CD4-positive, CD25-positive, alpha-beta regulatory T cell (primary cell): ENCODE results near the gene NFATC3. TPM values are rescaled to one million over a fixed set of nuclear protein-coding genes. Genes with fewer than 3 reads are reported as not detected.
"Not testable (repeated sequence)": the region's sequence is repeated elsewhere in the genome, so short reads cannot be mapped to it uniquely, and the experiment has no call there.

Source experiments
- ATAC-seq, 2 donors: fragments of 150-1000 bp; cut with Tn5 transposase; one replicate each; pipeline ENCODE4 v1.10.0; 2021; ENCODE audit warnings: low read depth in 2 of 2, moderate number of reproducible peaks in 2 of 2, moderate library complexity in 1 of 2
- DNase-seq, 3 donors: peaks; one replicate each; pipeline versions ENCODE4 v3.0.0 to v3.0.0-alpha.2; 2012 to 2022; ENCODE audit warnings: mixed read lengths in 1 of 3
- H3K27ac ChIP-seq: one replicate; pipeline ENCODE4 v1.7.0; 2013; ENCODE audit warnings: mild to moderate bottlenecking, low read length; ENCODE audit not compliant: insufficient read depth, poor library complexity, severe bottlenecking
- H3K27me3 ChIP-seq: one replicate; pipeline ENCODE4 v1.7.0; 2013; ENCODE audit warnings: low read length; ENCODE audit not compliant: control insufficient read depth, insufficient read depth
- H3K36me3 ChIP-seq: one replicate; pipeline ENCODE4 v1.7.0; 2013; ENCODE audit warnings: mild to moderate bottlenecking, low read length, moderate library complexity; ENCODE audit not compliant: control insufficient read depth, insufficient read depth
- H3K4me1 ChIP-seq: 2 replicates; pipeline ENCODE4 v1.7.0; 2013; ENCODE audit warnings: mild to moderate bottlenecking, low read length; ENCODE audit not compliant: insufficient read depth, control insufficient read depth, poor library complexity, severe bottlenecking
- H3K4me3 ChIP-seq: one replicate; pipeline ENCODE4 v1.7.0; 2013; ENCODE audit warnings: low read depth, mild to moderate bottlenecking, low read length, moderate library complexity
- H3K9me3 ChIP-seq, 2 experiments: 1 replicate in 1 of 2; 2 replicates in 1 of 2; pipeline ENCODE4 v1.7.0; 2013; ENCODE audit warnings: low read length in 2 of 2, mild to moderate bottlenecking in 1 of 2, moderate library complexity in 1 of 2; ENCODE audit not compliant: control insufficient read depth in 2 of 2
- H3K27ac Mint-ChIP-seq, 3 donors: one replicate each; pipeline ENCODE4 v1.8.0; 2020 to 2022; ENCODE audit warnings: mild to moderate bottlenecking in 3 of 3, mixed read lengths in 3 of 3, moderate library complexity in 2 of 3
- H3K27me3 Mint-ChIP-seq: one replicate; pipeline ENCODE4 v1.8.0; 2022; ENCODE audit warnings: mild to moderate bottlenecking, mixed read lengths
- H3K36me3 Mint-ChIP-seq: one replicate; pipeline ENCODE4 v1.8.0; 2020; ENCODE audit warnings: mixed read lengths
- H3K4me1 Mint-ChIP-seq, 4 donors: one replicate each; pipeline ENCODE4 v1.8.0; 2020 to 2022; ENCODE audit warnings: mixed read lengths in 4 of 4, mild to moderate bottlenecking in 1 of 4
- H3K4me3 Mint-ChIP-seq, 4 donors: one replicate each; pipeline ENCODE4 v1.8.0; 2020 to 2022; ENCODE audit warnings: mild to moderate bottlenecking in 4 of 4, mixed read lengths in 4 of 4, moderate library complexity in 3 of 4
- H3K9me3 Mint-ChIP-seq, 7 donors: one replicate each; pipeline ENCODE4 v1.8.0; 2020 to 2022; ENCODE audit warnings: mixed read lengths in 7 of 7, mild to moderate bottlenecking in 3 of 7, moderate library complexity in 2 of 7
- polyA plus RNA-seq, 4 donors: library from polyadenylated mRNA; unstranded; fragments of 300-500 nt; fragmentation: Illumina TruSeq; gene quantifications; one replicate each; pipeline ENCODE4 v1.2.3, GENCODE V29; 2021
- total RNA-seq: library from RNA; stranded (reverse); gene quantifications from one replicate; pipeline ENCODE4 v1.2.3, GENCODE V29; 2022

NFATC3 gene
- total and polyA plus RNA-seq, 5 donors from 2014 or later: 52.0 to 115 (median 60.9) TPM

DNA sequence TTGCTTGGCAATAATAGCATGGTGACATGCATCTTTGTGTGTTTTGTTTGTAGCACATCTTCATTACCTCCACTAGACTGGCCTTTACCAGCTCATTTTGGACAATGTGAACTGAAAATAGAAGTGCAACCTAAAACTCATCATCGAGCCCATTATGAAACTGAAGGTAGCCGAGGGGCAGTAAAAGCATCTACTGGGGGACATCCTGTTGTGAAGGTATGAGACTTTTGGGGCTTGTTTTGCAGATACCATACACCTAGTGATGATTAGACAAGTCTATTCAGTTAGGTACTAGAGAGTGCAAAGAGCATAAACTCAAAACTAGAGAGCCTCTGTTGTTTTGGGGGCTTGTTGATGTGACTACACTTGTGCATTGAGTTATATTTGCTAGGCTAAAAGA lies 41.2 kb downstream of the NFATC3 start:
- peak overlapping the region; percentile 47 for H3K27ac ChIP-seq
- H3K4me3 ChIP-seq: peak overlapping the region; percentile 16
- H3K4me3 Mint-ChIP-seq: peak overlapping the region in 1 of 4 donors; percentile 7
- peaks cover 33% of the 10 kb centered on the region for H3K36me3 ChIP-seq
- H3K27ac Mint-ChIP-seq: peak overlapping the region in 1 of 3 donors; percentile 66
- DNase-seq (no peak), ATAC-seq (no peak)
- peaks cover 42% of the 10 kb centered on the region for H3K4me1 ChIP-seq
- no peaks in the 10 kb centered on the region for H3K9me3 ChIP-seq
- H3K27me3 ChIP-seq: no peaks in the 10 kb centered on the region
- no peaks in the 10 kb centered on the region for H3K27me3 Mint-ChIP-seq
- H3K9me3 Mint-ChIP-seq: no peaks in the 10 kb centered on the region
- H3K36me3 Mint-ChIP-seq: peaks cover 32% of the 10 kb centered on the region
- H3K4me1 Mint-ChIP-seq: peaks cover 35 to 67% (median 56%) of the 10 kb centered on the region in 4 donors

DNA sequence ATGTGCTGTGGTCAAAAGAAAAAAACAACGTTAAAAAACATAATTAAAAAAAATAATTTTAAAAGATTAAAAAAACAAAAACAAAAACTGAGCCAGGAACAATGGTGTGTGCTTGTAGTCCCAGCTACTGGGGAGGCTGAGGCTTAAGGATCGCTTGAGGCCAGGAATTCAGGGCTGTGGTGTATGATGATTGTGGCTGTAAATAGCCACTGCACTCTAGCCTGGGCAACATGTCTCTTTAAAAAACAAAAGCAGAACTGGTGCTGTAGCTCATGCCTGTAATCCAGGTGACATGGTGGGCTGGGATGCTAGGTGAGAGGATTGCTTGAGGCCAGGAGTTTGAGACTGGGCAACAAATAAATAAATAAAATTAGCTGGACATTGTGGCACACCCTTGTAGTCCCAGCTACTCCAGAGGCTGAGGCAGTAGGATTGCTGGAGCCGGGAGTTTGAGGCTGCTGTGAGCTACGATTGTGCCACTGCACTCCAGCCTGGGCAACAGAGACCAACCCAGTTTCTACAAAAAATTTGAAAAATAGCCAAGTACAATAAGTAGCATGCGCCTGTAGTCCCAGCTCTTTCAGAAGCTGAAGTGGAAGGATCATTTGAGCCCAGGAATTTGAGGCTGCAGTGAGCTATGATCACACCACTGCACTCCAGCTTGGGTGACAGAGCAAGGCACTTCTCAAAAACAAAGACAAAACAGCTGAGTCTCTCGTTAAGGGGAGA lies 43.6 kb downstream of the NFATC3 start:
- Mint-ChIP-seq H3K9me3 (no peaks in the 10 kb centered on the region), H3K27ac (peak overlapping the region; percentile 20 to 86 (median 74)), H3K4me1 (peaks cover 39 to 74% (median 57%) of the 10 kb centered on the region in 4 donors), H3K36me3 (peaks cover 25% of the 10 kb centered on the region), H3K27me3 (no peaks in the 10 kb centered on the region), H3K4me3 (peak overlapping the region in 3 of 4 donors; percentile 3 to 41 (median 6))
- H3K9me3 ChIP-seq: no peaks in the 10 kb centered on the region
- H3K36me3 ChIP-seq: peaks cover 21% of the 10 kb centered on the region
- H3K27me3 ChIP-seq: no peaks in the 10 kb centered on the region
- peak overlapping the region; percentile 14 for H3K27ac ChIP-seq
- no peak overlapping the region for H3K4me3 ChIP-seq
- DNase-seq: no peak
- H3K4me1 ChIP-seq: peaks cover 39% of the 10 kb centered on the region
- ATAC-seq: no peak

DNA sequence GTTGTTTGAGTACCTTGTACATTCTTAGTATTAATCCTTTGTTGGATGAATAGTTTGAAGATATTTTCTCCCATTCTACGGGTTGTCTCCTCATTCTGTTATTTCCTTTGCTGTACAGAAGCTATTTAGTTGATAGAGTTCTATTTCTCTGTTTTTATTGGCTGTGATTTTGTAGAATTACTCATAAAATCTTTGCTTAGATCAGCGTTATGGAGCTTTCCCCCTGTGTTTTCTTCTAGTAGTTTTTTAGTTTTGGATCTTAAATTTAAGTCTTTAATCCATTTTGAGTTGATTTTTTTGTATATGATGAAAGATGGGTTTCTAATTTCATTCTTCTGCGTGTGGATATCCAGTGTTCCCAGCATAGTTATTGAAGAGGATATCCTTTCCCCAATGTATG lies 45.4 kb downstream of the NFATC3 start:
- peak overlapping the region in 3 of 4 donors; percentile 10 to 54 (median 11) for H3K4me3 Mint-ChIP-seq

DNA sequence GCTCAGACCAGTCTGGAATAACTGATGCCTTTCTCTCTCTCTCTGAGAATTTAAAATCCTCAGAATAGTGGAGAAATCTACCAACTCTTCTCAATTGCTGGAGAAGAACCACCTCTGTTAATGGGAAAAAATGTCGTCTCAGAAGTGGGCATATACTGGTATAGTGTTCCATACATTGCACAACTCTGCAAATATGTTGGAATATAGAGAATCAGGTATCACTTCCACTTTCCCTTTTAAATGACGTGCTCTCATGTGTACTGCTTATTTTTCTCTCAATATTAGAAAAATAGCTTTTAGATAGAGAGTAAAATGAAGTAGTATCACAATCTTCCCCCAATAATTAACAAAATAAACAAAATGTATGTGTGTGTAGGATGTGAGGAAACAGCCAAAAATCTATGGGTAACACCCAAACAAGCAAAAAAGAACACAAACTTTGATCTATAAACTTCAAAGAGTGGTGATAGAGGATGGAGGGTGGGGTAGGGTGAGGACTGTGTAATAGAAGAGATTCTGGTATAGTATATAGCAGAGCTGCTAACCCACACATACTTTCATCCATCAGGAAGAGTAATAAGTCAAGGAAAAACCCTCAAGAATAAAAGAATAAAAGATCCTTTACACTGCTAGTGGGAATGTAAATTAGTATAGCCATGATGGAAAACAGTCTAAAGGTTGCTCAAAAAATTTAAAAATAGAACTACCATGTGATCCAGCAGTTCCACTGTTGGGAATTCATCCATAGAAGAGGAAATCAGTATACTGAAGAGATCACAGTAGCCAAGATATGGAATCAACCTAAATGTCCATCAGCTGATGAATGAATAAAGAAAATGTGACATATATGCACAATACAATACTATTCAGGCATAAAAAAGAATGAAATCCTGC lies 46.9 kb downstream of the NFATC3 start:
- Histone ChIP-seq H3K4me3 (peak overlapping the region; percentile 27), H3K36me3 (peaks cover 18% of the 10 kb centered on the region), H3K27ac (peak overlapping the region; percentile 55), H3K27me3 (no peaks in the 10 kb centered on the region), H3K4me1 (peaks cover 32% of the 10 kb centered on the region), H3K9me3 (no peaks in the 10 kb centered on the region)
- Mint-ChIP-seq H3K9me3 (no peaks in the 10 kb centered on the region), H3K4me3 (peak overlapping the region; percentile 39 to 70 (median 50)), H3K27ac (peak overlapping the region; percentile 15 to 74 (median 59)), H3K27me3 (no peaks in the 10 kb centered on the region), H3K36me3 (peaks cover 22% of the 10 kb centered on the region), H3K4me1 (peaks cover 35 to 73% (median 51%) of the 10 kb centered on the region in 4 donors)
- ATAC-seq (peak; percentile 85 to 94), DNase-seq (peak in 2 of 3 donors; percentile 47 to 64)

More for the DNA sequence above, 45.4 kb downstream of the NFATC3 start:
- Histone ChIP-seq H3K36me3 (peaks cover 26% of the 10 kb centered on the region), H3K4me1 (peaks cover 39% of the 10 kb centered on the region), H3K27ac (peak overlapping the region; percentile 41), H3K27me3 (no peaks in the 10 kb centered on the region), H3K4me3 (no peak overlapping the region), H3K9me3 (no peaks in the 10 kb centered on the region)
- peak overlapping the region; percentile 56 to 76 (median 74) for H3K27ac Mint-ChIP-seq
- H3K9me3 Mint-ChIP-seq: no peaks in the 10 kb centered on the region
- no peaks in the 10 kb centered on the region for H3K27me3 Mint-ChIP-seq
- DNase-seq (no peak), ATAC-seq (no peak)
- peaks cover 28% of the 10 kb centered on the region for H3K36me3 Mint-ChIP-seq
- peaks cover 35 to 72% (median 56%) of the 10 kb centered on the region in 4 donors for H3K4me1 Mint-ChIP-seq

DNA sequence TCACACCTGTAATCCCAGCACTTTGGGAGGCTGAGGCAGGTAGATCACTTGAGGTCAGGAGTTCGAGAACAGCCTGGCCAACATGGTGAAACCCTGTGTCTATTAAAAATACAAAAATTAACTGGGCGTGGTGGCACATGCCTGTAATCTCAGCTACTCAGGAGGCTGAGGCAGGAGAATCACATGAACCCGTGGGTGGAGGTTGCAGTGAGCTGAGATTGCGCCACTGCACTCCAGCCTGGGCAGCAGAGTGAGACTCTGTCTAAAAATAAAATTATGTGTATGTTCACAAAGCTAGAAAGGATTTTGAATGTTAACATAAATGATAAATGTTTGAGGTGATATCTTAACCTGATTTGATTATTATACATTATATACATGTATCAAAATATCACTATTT lies 47.8 kb downstream of the NFATC3 start:
- H3K4me1 Mint-ChIP-seq: peaks cover 26 to 64% (median 42%) of the 10 kb centered on the region in 4 donors

DNA sequence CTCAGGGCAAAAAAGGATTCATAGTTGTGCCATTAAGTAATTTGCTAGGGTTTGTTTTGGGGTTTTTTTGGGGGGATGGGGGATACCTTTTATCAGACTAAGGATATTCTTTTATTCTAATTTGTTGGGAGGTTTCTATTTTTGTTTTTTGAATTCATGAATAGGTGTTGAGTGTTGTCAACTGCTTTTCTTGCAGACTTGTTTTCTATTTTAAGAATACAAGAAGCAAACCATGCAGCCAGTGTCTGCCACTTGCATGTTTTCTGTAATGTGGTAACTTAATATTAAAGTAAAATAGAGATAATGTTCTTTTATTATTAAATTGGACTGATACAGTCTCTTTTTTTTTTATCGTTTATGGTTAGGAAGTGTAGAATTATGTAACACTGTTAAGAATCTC lies 49.5 kb downstream of the NFATC3 start:
- H3K4me3 ChIP-seq: no peak overlapping the region
- ATAC-seq: no peak
- Mint-ChIP-seq H3K36me3 (peaks cover 28% of the 10 kb centered on the region), H3K27ac (no peak overlapping the region), H3K4me3 (no peak overlapping the region), H3K27me3 (no peaks in the 10 kb centered on the region), H3K9me3 (no peaks in the 10 kb centered on the region), H3K4me1 (peaks cover 30 to 61% (median 47%) of the 10 kb centered on the region in 4 donors)
- H3K36me3 ChIP-seq: peaks cover 17% of the 10 kb centered on the region
- DNase-seq: no peak
- H3K9me3 ChIP-seq: no peaks in the 10 kb centered on the region
- H3K27ac ChIP-seq: no peak overlapping the region
- H3K4me1 ChIP-seq: peaks cover 27% of the 10 kb centered on the region
- no peaks in the 10 kb centered on the region for H3K27me3 ChIP-seq

More for the DNA sequence above, 47.8 kb downstream of the NFATC3 start:
- H3K9me3 ChIP-seq, H3K27ac ChIP-seq, H3K27me3 ChIP-seq, H3K27me3 Mint-ChIP-seq, DNase-seq, H3K9me3 Mint-ChIP-seq, ATAC-seq, H3K4me3 ChIP-seq, H3K4me3 Mint-ChIP-seq: not testable (repeated sequence)
- peaks cover 22% of the 10 kb centered on the region for H3K36me3 Mint-ChIP-seq
- Histone ChIP-seq H3K36me3 (peaks cover 14% of the 10 kb centered on the region), H3K4me1 (peaks cover 32% of the 10 kb centered on the region)
- H3K27ac Mint-ChIP-seq: peak overlapping the region in 1 of 3 donors; percentile 74

DNA sequence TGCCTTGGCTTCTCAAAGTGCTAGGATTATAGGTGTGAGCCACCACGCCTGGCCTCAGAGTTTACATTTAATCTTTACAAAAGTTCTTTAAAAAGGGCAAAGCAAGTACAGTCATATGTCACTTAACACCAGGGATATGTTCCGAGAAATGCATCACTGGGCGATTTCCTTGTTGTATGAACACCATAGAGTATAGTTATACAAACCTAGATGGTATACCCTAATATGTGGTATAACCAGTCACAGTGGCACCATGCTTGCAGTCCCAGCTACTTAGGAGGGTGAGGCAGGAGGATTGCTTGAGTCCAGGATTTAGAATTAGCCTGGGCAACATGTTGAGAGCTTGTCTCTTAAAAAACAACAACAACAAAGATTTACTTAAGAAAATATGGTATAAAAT lies 51.3 kb downstream of the NFATC3 start:
- Histone ChIP-seq H3K4me1 (peaks cover 11% of the 10 kb centered on the region), H3K27ac (no peak overlapping the region), H3K9me3 (no peaks in the 10 kb centered on the region), H3K36me3 (peaks cover 17% of the 10 kb centered on the region), H3K4me3 (no peak overlapping the region), H3K27me3 (no peaks in the 10 kb centered on the region)
- H3K27ac Mint-ChIP-seq: peak overlapping the region in 1 of 3 donors; percentile 12
- H3K9me3 Mint-ChIP-seq: no peaks in the 10 kb centered on the region
- peaks cover 21% of the 10 kb centered on the region for H3K36me3 Mint-ChIP-seq
- DNase-seq (no peak), ATAC-seq (no peak)
- no peaks in the 10 kb centered on the region for H3K27me3 Mint-ChIP-seq
- H3K4me1 Mint-ChIP-seq: peaks cover 25 to 55% (median 42%) of the 10 kb centered on the region in 4 donors
- H3K4me3 Mint-ChIP-seq: no peak overlapping the region
